GM12878 (cell line): ENCODE results near the gene GAB1.

ENCODE experiments used
- BHLHE40 ChIP-seq, 2 experiments: fragments of 450-650 bp in 1 of 2; IDR thresholded peaks; 2 replicates each; pipeline ENCODE4 v1.6.1; 2011 to 2017; ENCODE audit warnings: low read depth in 2 of 2, borderline replicate concordance in 1 of 2, improper control_type of control experiment in 1 of 2, low read length in 1 of 2, mild to moderate bottlenecking in 1 of 2
- CEBPB ChIP-seq, 2 experiments: fragments of 150-350 bp in 1 of 2; IDR thresholded peaks; 2 replicates each; pipeline ENCODE4 v1.6.1; 2012 to 2014; ENCODE audit warnings: low read depth in 2 of 2, low read length in 2 of 2, borderline replicate concordance in 1 of 2, inconsistent platforms in 1 of 2
- EZH2 ChIP-seq: IDR thresholded peaks from 2 replicates; pipeline ENCODE4 v1.6.1; 2012; ENCODE audit warnings: low read depth, mild to moderate bottlenecking, control low read depth, inconsistent platforms, low read length, borderline replicate concordance; ENCODE audit not compliant: control insufficient read depth
- HDAC6 ChIP-seq: fragments of 200-600 bp; sonication (generic); IDR thresholded peaks from one replicate; pipeline ENCODE4 v1.8.0; 2017; ENCODE audit warnings: antibody characterized with exemption; ENCODE audit not compliant: unreplicated experiment
- NR2C2 ChIP-seq: IDR thresholded peaks from 2 replicates; pipeline ENCODE4 v1.6.1; 2011; ENCODE audit warnings: borderline replicate concordance, low read depth; ENCODE audit not compliant: control insufficient read depth, insufficient read length
- RAD51 ChIP-seq: fragments of 450-650 bp; IDR thresholded peaks from 2 replicates; pipeline ENCODE4 v1.6.1; 2016; ENCODE audit warnings: moderate library complexity, mild to moderate bottlenecking, inconsistent platforms
- SRF ChIP-seq, 2 experiments: IDR thresholded peaks; 2 replicates each; pipeline ENCODE4 v1.6.1; 2011; ENCODE audit warnings: low read depth in 2 of 2, low read length in 2 of 2, mild to moderate bottlenecking in 1 of 2, moderate library complexity in 1 of 2
- ZNF274 ChIP-seq: IDR thresholded peaks from one replicate; pipeline ENCODE4 v1.8.0; 2011; ENCODE audit not compliant: insufficient read length, insufficient read depth
- ZNF384 ChIP-seq: IDR thresholded peaks from 2 replicates; pipeline ENCODE4 v1.6.1; 2012; ENCODE audit warnings: low read depth, mild to moderate bottlenecking, low read length, improper control_type of control experiment, borderline replicate concordance
- TF ChIP-seq, protein P1 (sequence below), 3 experiments: IDR thresholded peaks in 2 of 3; conservative IDR thresholded peaks in 1 of 3; 2 replicates each; pipeline ENCODE4 v1.5.1; 2011; ENCODE audit warnings: low read depth in 3 of 3, low read length in 3 of 3, mild to moderate bottlenecking in 3 of 3, control low read depth in 2 of 3, moderate library complexity in 2 of 3, inconsistent platforms in 1 of 3, mixed read lengths in 1 of 3; ENCODE audit not compliant: control insufficient read depth in 2 of 3, insufficient read depth in 1 of 3; ENCODE audit errors: extremely low read depth in 1 of 3
- TF ChIP-seq, protein P2 (sequence below): fragments of 450-650 bp; IDR thresholded peaks from 2 replicates; pipeline ENCODE4 v1.6.1; 2017; ENCODE audit warnings: mild to moderate bottlenecking
- TF ChIP-seq, protein P3 (sequence below): fragments of 450-650 bp; IDR thresholded peaks from 2 replicates; pipeline ENCODE4 v1.6.1; 2014; ENCODE audit warnings: mild to moderate bottlenecking
- TF ChIP-seq, protein P4 (sequence below): IDR thresholded peaks from 2 replicates; pipeline ENCODE4 v1.6.1; 2011; ENCODE audit warnings: low read depth, mild to moderate bottlenecking, low read length, moderate library complexity, borderline replicate concordance; ENCODE audit errors: extremely low read depth

DNA sequence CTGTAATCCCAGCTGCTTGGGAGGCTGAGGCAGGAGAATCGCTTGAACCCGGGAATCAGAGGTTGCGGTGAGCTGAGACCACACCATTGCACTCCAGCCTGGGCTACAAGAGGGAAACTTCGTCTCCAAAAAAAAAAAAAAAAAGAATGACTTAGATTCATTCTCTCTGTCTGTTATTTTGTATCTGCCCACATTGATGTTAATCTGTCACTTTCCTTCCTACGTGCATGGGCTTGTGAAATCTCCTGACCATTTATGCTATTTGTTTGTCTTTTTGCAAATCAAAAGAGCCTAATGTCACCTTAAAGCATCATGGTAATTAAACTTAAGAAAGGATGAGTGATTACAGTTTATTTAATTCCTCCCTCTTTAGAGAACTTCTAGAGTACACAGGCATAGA lies 27.4 kb downstream of the GAB1 start:
- TF ChIP-seq ZNF384 (no peak), ZNF274 (no peak), NR2C2 (no peak), RAD51 (no peak), CEBPB (IDR thresholded peaks at IDR 0.05; ENCODE audit: borderline replicate concordance in 1 of 2, low read depth in 2 of 2, low read length in 2 of 2) (no peak), BHLHE40 (IDR thresholded peaks at IDR 0.05; ENCODE audit: borderline replicate concordance in 1 of 2, low read depth in 2 of 2, low read length in 1 of 2) (no peak), EZH2 (no peak), HDAC6 (no peak), SRF (IDR thresholded peaks at IDR 0.05; ENCODE audit: low read depth in 2 of 2, low read length in 2 of 2) (no peak)
- TF ChIP-seq, protein P1, sequence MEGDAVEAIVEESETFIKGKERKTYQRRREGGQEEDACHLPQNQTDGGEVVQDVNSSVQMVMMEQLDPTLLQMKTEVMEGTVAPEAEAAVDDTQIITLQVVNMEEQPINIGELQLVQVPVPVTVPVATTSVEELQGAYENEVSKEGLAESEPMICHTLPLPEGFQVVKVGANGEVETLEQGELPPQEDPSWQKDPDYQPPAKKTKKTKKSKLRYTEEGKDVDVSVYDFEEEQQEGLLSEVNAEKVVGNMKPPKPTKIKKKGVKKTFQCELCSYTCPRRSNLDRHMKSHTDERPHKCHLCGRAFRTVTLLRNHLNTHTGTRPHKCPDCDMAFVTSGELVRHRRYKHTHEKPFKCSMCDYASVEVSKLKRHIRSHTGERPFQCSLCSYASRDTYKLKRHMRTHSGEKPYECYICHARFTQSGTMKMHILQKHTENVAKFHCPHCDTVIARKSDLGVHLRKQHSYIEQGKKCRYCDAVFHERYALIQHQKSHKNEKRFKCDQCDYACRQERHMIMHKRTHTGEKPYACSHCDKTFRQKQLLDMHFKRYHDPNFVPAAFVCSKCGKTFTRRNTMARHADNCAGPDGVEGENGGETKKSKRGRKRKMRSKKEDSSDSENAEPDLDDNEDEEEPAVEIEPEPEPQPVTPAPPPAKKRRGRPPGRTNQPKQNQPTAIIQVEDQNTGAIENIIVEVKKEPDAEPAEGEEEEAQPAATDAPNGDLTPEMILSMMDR (IDR thresholded peaks at IDR 0.05 in 2 of 3, conservative IDR thresholded peaks at IDR 0.05 in 1 of 3; ENCODE audit: control insufficient read depth in 2 of 3, extremely low read depth in 1 of 3, insufficient read depth in 1 of 3, low read depth in 3 of 3, low read length in 3 of 3) = no peak
- TF ChIP-seq, protein P2, sequence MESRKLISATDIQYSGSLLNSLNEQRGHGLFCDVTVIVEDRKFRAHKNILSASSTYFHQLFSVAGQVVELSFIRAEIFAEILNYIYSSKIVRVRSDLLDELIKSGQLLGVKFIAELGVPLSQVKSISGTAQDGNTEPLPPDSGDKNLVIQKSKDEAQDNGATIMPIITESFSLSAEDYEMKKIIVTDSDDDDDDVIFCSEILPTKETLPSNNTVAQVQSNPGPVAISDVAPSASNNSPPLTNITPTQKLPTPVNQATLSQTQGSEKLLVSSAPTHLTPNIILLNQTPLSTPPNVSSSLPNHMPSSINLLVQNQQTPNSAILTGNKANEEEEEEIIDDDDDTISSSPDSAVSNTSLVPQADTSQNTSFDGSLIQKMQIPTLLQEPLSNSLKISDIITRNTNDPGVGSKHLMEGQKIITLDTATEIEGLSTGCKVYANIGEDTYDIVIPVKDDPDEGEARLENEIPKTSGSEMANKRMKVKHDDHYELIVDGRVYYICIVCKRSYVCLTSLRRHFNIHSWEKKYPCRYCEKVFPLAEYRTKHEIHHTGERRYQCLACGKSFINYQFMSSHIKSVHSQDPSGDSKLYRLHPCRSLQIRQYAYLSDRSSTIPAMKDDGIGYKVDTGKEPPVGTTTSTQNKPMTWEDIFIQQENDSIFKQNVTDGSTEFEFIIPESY = no peak
- TF ChIP-seq, protein P3, sequence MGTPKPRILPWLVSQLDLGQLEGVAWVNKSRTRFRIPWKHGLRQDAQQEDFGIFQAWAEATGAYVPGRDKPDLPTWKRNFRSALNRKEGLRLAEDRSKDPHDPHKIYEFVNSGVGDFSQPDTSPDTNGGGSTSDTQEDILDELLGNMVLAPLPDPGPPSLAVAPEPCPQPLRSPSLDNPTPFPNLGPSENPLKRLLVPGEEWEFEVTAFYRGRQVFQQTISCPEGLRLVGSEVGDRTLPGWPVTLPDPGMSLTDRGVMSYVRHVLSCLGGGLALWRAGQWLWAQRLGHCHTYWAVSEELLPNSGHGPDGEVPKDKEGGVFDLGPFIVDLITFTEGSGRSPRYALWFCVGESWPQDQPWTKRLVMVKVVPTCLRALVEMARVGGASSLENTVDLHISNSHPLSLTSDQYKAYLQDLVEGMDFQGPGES = no peak
- TF ChIP-seq, protein P4, sequence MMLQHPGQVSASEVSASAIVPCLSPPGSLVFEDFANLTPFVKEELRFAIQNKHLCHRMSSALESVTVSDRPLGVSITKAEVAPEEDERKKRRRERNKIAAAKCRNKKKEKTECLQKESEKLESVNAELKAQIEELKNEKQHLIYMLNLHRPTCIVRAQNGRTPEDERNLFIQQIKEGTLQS = no peak
